ENCODE data around the gene FMO3.

FMO3 gene

GRCh38 chr1:171103862-171104261, 13.2 kb downstream of the FMO3 start:
- no peak for DNase-seq
- Mint-ChIP-seq H3K4me1 (ENCODE audit: low read depth in 2 of 2) (no peaks in the 10 kb centered on the region), H3K27me3 (peaks cover under 1 to 28% of the 10 kb centered on the region in 2 donors), H3K4me3 (no peak overlapping the region), H3K9me3 (no peaks in the 10 kb centered on the region), H3K36me3 (ENCODE audit: insufficient read depth) (no peaks in the 10 kb centered on the region), H3K27ac (no peak overlapping the region)
- no peak for ATAC-seq (replicated peaks)

- no peak overlapping the region for H3K4me3 Mint-ChIP-seq
- peaks cover 17 to 24% of the 10 kb centered on the region in 2 donors for H3K27me3 Mint-ChIP-seq
- no peak for DNase-seq
Observed at GRCh38 chr1:171107262-171107940, 16.7 kb downstream of the FMO3 start.

GRCh38 chr1:171107969-171108368, 17.3 kb downstream of the FMO3 start:
- DNase-seq = no peak
- Mint-ChIP-seq H3K27me3 (peaks cover 17 to 28% of the 10 kb centered on the region in 2 donors), H3K4me3 (no peak overlapping the region), H3K36me3 (ENCODE audit: insufficient read depth) (no peaks in the 10 kb centered on the region), H3K4me1 (ENCODE audit: low read depth in 2 of 2) (no peaks in the 10 kb centered on the region), H3K9me3 (no peaks in the 10 kb centered on the region), H3K27ac (no peak overlapping the region)
- no peak for ATAC-seq (replicated peaks)

More at GRCh38 chr1:171107262-171107940, 16.7 kb downstream of the FMO3 start:
- no peak overlapping the region for H3K27ac Mint-ChIP-seq
- H3K36me3 Mint-ChIP-seq (ENCODE audit: insufficient read depth) = no peaks in the 10 kb centered on the region
- H3K4me1 Mint-ChIP-seq (ENCODE audit: low read depth in 2 of 2) = no peaks in the 10 kb centered on the region
- no peaks in the 10 kb centered on the region for H3K9me3 Mint-ChIP-seq
- ATAC-seq (replicated peaks) = no peak

- no peaks in the 10 kb centered on the region for H3K4me1 Mint-ChIP-seq (ENCODE audit: low read depth in 2 of 2)
- no peak overlapping the region for H3K4me3 Mint-ChIP-seq
- peaks cover 12 to 44% of the 10 kb centered on the region in 2 donors for H3K27me3 Mint-ChIP-seq
- no peak overlapping the region for H3K27ac Mint-ChIP-seq
- no peak for ATAC-seq (replicated peaks)
- no peaks in the 10 kb centered on the region for H3K36me3 Mint-ChIP-seq (ENCODE audit: insufficient read depth)
- H3K9me3 Mint-ChIP-seq = no peaks in the 10 kb centered on the region
- DNase-seq = no peak
Observed at GRCh38 chr1:171109966-171110365, 19.3 kb downstream of the FMO3 start.

GRCh38 chr1:171110621-171111326, 20.1 kb downstream of the FMO3 start:
- ATAC-seq (replicated peaks) = no peak
- H3K9me3 Mint-ChIP-seq = no peaks in the 10 kb centered on the region
- peaks cover 12 to 46% of the 10 kb centered on the region in 2 donors for H3K27me3 Mint-ChIP-seq
- no peaks in the 10 kb centered on the region for H3K36me3 Mint-ChIP-seq (ENCODE audit: insufficient read depth)
- DNase-seq = no peak
- H3K4me3 Mint-ChIP-seq = no peak overlapping the region
- H3K4me1 Mint-ChIP-seq (ENCODE audit: low read depth in 2 of 2) = no peaks in the 10 kb centered on the region
- H3K27ac Mint-ChIP-seq = no peak overlapping the region

GRCh38 chr1:171112119-171112518, 21.4 kb downstream of the FMO3 start:
- Mint-ChIP-seq H3K9me3 (no peaks in the 10 kb centered on the region), H3K27ac (no peak overlapping the region)
- ATAC-seq (replicated peaks) = no peak

GRCh38 chr1:171113382-171113781, 22.7 kb downstream of the FMO3 start:
- no peak overlapping the region for H3K4me3 Mint-ChIP-seq
- ATAC-seq (replicated peaks) (no peak), DNase-seq (no peak)
- no peak overlapping the region for H3K27ac Mint-ChIP-seq
- no peaks in the 10 kb centered on the region for H3K36me3 Mint-ChIP-seq (ENCODE audit: insufficient read depth)
- H3K9me3 Mint-ChIP-seq = no peaks in the 10 kb centered on the region
- no peaks in the 10 kb centered on the region for H3K4me1 Mint-ChIP-seq (ENCODE audit: low read depth in 2 of 2)
- H3K27me3 Mint-ChIP-seq = peaks cover 12 to 46% of the 10 kb centered on the region in 2 donors

More at GRCh38 chr1:171112119-171112518, 21.4 kb downstream of the FMO3 start:
- DNase-seq = no peak
- H3K4me1 Mint-ChIP-seq (ENCODE audit: low read depth in 2 of 2) = no peaks in the 10 kb centered on the region
- H3K36me3 Mint-ChIP-seq (ENCODE audit: insufficient read depth) = no peaks in the 10 kb centered on the region
- peaks cover 12 to 46% of the 10 kb centered on the region in 2 donors for H3K27me3 Mint-ChIP-seq
- H3K4me3 Mint-ChIP-seq = no peak overlapping the region

GRCh38 chr1:171115280-171115897, 24.7 kb downstream of the FMO3 start:
- no peak for DNase-seq
- peaks cover 18 to 46% of the 10 kb centered on the region in 2 donors for H3K27me3 Mint-ChIP-seq
- peaks cover 0 to 2% of the 10 kb centered on the region in 2 donors for H3K9me3 Mint-ChIP-seq
- no peak for ATAC-seq (replicated peaks)
- no peak overlapping the region for H3K27ac Mint-ChIP-seq
- no peaks in the 10 kb centered on the region for H3K36me3 Mint-ChIP-seq (ENCODE audit: insufficient read depth)
- no peak overlapping the region for H3K4me3 Mint-ChIP-seq
- H3K4me1 Mint-ChIP-seq (ENCODE audit: low read depth in 2 of 2) = no peaks in the 10 kb centered on the region

- Mint-ChIP-seq H3K4me1 (ENCODE audit: low read depth in 2 of 2) (no peaks in the 10 kb centered on the region), H3K36me3 (ENCODE audit: insufficient read depth) (no peaks in the 10 kb centered on the region), H3K9me3 (peaks cover 0 to 2% of the 10 kb centered on the region in 2 donors), H3K27me3 (peaks cover 26 to 46% of the 10 kb centered on the region in 2 donors), H3K4me3 (no peak overlapping the region), H3K27ac (no peak overlapping the region)
- DNase-seq = no peak
- no peak for ATAC-seq (replicated peaks)
Observed at GRCh38 chr1:171116676-171117075, 26.0 kb downstream of the FMO3 start.

- Mint-ChIP-seq H3K4me1 (ENCODE audit: low read depth in 2 of 2) (no peaks in the 10 kb centered on the region), H3K4me3 (no peak overlapping the region), H3K9me3 (peaks cover 0 to 2% of the 10 kb centered on the region in 2 donors), H3K27me3 (peaks cover 22 to 42% of the 10 kb centered on the region in 2 donors), H3K36me3 (ENCODE audit: insufficient read depth) (no peaks in the 10 kb centered on the region), H3K27ac (no peak overlapping the region)
- DNase-seq (no peak), ATAC-seq (replicated peaks) (no peak)
Observed at GRCh38 chr1:171117085-171117484, 26.4 kb downstream of the FMO3 start.

GRCh38 chr1:171119648-171120047, 28.9 kb downstream of the FMO3 start:
- Mint-ChIP-seq H3K27ac (no peak overlapping the region), H3K27me3 (peaks cover 21 to 23% of the 10 kb centered on the region in 2 donors), H3K9me3 (peaks cover 0 to 2% of the 10 kb centered on the region in 2 donors), H3K4me1 (ENCODE audit: low read depth in 2 of 2) (no peaks in the 10 kb centered on the region), H3K4me3 (no peak overlapping the region), H3K36me3 (ENCODE audit: insufficient read depth) (no peaks in the 10 kb centered on the region)
- DNase-seq (no peak), ATAC-seq (replicated peaks) (no peak)

GRCh38 chr1:171122299-171122698, 31.6 kb downstream of the FMO3 start:
- H3K27ac Mint-ChIP-seq = no peak overlapping the region
- DNase-seq = no peak
- peaks cover 0 to 2% of the 10 kb centered on the region in 2 donors for H3K9me3 Mint-ChIP-seq
- no peak for ATAC-seq (replicated peaks)
- H3K27me3 Mint-ChIP-seq = peaks cover 17 to 23% of the 10 kb centered on the region in 2 donors
- no peaks in the 10 kb centered on the region for H3K4me1 Mint-ChIP-seq (ENCODE audit: low read depth in 2 of 2)
- no peak overlapping the region for H3K4me3 Mint-ChIP-seq
- no peaks in the 10 kb centered on the region for H3K36me3 Mint-ChIP-seq (ENCODE audit: insufficient read depth)

- H3K4me1 Mint-ChIP-seq (ENCODE audit: low read depth in 2 of 2) = no peaks in the 10 kb centered on the region
- peaks cover 0 to 2% of the 10 kb centered on the region in 2 donors for H3K9me3 Mint-ChIP-seq
- H3K36me3 Mint-ChIP-seq (ENCODE audit: insufficient read depth) = no peaks in the 10 kb centered on the region
Observed at GRCh38 chr1:171122893-171123292, 32.2 kb downstream of the FMO3 start.

More at GRCh38 chr1:171122893-171123292, 32.2 kb downstream of the FMO3 start:
- Mint-ChIP-seq H3K4me3 (no peak overlapping the region), H3K27ac (no peak overlapping the region), H3K27me3 (peaks cover 23 to 28% of the 10 kb centered on the region in 2 donors)
- DNase-seq (no peak), ATAC-seq (replicated peaks) (no peak)

All from effector memory CD8-positive, alpha-beta T cell (primary cell).